HepG2 (cell line): ENCODE results near the gene PCAT6. TPM values are rescaled to one million over a fixed set of nuclear protein-coding genes. Genes with fewer than 3 reads are reported as not detected.

Experiments
- CEBPG ChIP-seq: IDR thresholded peaks from 2 replicates; pipeline ENCODE4 v1.6.1; 2016
- FOXA1 ChIP-seq, 2 experiments: fragments of 450-650 bp in 1 of 2; sonication (generic) in 1 of 2; formaldehyde crosslinking in 1 of 2; IDR thresholded peaks; 2 replicates each; pipeline versions ENCODE4 v1.4.0 to v1.6.1; 2016 to 2020; ENCODE audit warnings: missing genetic modification reagents in 1 of 2
- HIVEP1 ChIP-seq: sonication (generic); formaldehyde crosslinking; IDR thresholded peaks from 2 replicates; pipeline ENCODE4 v1.4.0; 2020; ENCODE audit warnings: mild to moderate bottlenecking, missing genetic modification reagents
- POLR2AphosphoS5 ChIP-seq: IDR thresholded peaks from 2 replicates; pipeline ENCODE4 v1.6.1; 2012; ENCODE audit warnings: low read depth, low read length
- RXRB ChIP-seq: IDR thresholded peaks from 2 replicates; pipeline ENCODE4 v1.6.1; 2016; ENCODE audit warnings: borderline replicate concordance, missing genetic modification reagents, missing compliant biosample characterization
- ZNF460 ChIP-seq: sonication (generic); formaldehyde crosslinking; IDR thresholded peaks from 2 replicates; pipeline ENCODE4 v1.5.1; 2020; ENCODE audit warnings: missing genetic modification reagents, mild to moderate bottlenecking, borderline replicate concordance
- polyA plus RNA-seq, 8 experiments: library from polyadenylated mRNA; depleted of rRNA in 3 of 8; stranded (reverse) in 7 of 8; unstranded in 1 of 8; fragments of >200 nt; fragmentation: Illumina TruSeq in 4 of 8; extraction: Trizol in 4 of 8; gene quantifications; 2 replicates each; pipeline versions ENCODE4 v1.2.1 to v1.2.3, GENCODE V29; 2011 to 2016; ENCODE audit warnings: low read depth in 4 of 8, missing spikeins in 1 of 8, mixed read lengths in 1 of 8; ENCODE audit not compliant: insufficient read depth in 1 of 8
- total RNA-seq, 5 experiments: library from RNA; depleted of rRNA; stranded (reverse); fragments of >200 nt; fragmentation: Illumina TruSeq; extraction: Trizol; gene quantifications; 2 replicates each; pipeline ENCODE4 v1.2.3, GENCODE V29; 2016; ENCODE audit warnings: low read depth in 1 of 5
- TF ChIP-seq, protein P1 (sequence below): IDR thresholded peaks from 2 replicates; pipeline ENCODE4 v1.6.1; 2012; ENCODE audit warnings: inconsistent platforms
- TF ChIP-seq, protein P2 (sequence below): sonication (generic); formaldehyde crosslinking; IDR thresholded peaks from 2 replicates; pipeline ENCODE4 v1.4.0; 2020; ENCODE audit warnings: missing genetic modification reagents; ENCODE audit errors: not compliant biosample characterization
- TF ChIP-seq, protein P3 (sequence below): sonication (generic); formaldehyde crosslinking; IDR thresholded peaks from 2 replicates; pipeline ENCODE4 v1.8.0; 2022; ENCODE audit warnings: missing genetic modification reagents, mild to moderate bottlenecking, inconsistent platforms, borderline replicate concordance
- TF ChIP-seq, protein P4 (sequence below): sonication (generic); formaldehyde crosslinking; IDR thresholded peaks from 2 replicates; pipeline ENCODE4 v1.5.1; 2020; ENCODE audit warnings: mild to moderate bottlenecking, missing genetic modification reagents, moderate library complexity
- TF ChIP-seq, protein P5 (sequence below): sonication (generic); formaldehyde crosslinking; conservative IDR thresholded peaks from 2 replicates; pipeline ENCODE4 v1.4.0; 2020; ENCODE audit warnings: missing genetic modification reagents
- TF ChIP-seq, protein P6 (sequence below): sonication (generic); formaldehyde crosslinking; IDR thresholded peaks from 2 replicates; pipeline ENCODE4 v1.5.1; 2020; ENCODE audit warnings: missing genetic modification reagents, mild to moderate bottlenecking, borderline replicate concordance
- TF ChIP-seq, protein P7 (sequence below), 2 experiments: sonication (generic) in 1 of 2; formaldehyde crosslinking in 1 of 2; IDR thresholded peaks; 2 replicates each; pipeline versions ENCODE4 v1.4.0 to v1.6.1; 2016 to 2020; ENCODE audit warnings: borderline replicate concordance in 1 of 2, low read depth in 1 of 2, mild to moderate bottlenecking in 1 of 2, missing genetic modification reagents in 1 of 2

PCAT6 gene
- total and polyA plus RNA-seq, 2 of the 13 experiments (the other 11 are each of a cell fraction or from before 2014, with no cell fraction given), result 0.60 to 4.4 TPM

DNA sequence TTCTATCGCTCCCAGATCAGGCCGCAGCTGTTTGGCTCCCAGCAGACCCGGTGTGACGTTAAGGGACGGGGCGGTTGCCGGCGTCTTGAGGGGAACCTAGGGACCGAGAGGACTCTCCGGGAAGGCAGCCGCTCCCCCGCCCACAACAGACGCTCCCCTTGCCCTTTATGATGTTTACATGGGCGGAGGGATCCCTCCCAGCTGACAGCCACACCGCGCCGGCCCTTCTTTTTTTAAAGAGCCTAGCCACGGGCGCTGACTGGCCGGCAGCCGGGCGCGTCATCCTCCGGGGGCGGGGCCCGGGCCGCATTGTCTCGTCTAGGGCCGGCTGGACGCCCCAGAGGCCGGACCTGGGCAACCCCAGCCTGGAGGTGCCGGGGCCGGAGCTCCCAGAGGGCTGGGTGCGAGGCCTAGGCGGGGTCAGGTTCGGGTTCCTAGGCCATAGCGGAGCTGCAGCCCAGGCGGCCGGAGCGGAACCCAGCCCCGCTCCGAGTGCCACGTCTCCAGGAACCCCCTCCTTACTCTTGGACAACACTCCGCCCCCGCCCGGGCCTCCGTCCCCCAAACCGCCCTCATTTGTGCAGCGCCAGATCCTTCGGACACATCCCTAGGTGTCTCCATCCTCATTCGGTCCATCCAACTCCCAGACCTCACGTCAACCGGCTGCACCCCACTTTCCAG, at the start of gene PCAT6 (continued):
- peak; percentile 56; the same call in 1 of the 2 replicates for TF ChIP-seq RXRB (CRISPR knock-in tag)
- no peak for TF ChIP-seq CEBPG (CRISPR knock-in tag)
- TF ChIP-seq, protein P1, sequence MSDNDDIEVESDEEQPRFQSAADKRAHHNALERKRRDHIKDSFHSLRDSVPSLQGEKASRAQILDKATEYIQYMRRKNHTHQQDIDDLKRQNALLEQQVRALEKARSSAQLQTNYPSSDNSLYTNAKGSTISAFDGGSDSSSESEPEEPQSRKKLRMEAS, result peak; percentile 87
- no peak for TF ChIP-seq FOXA1 (IDR thresholded peaks at IDR 0.05)
- peak; percentile 93 for TF ChIP-seq FOXA1 (CRISPR knock-in tag; IDR thresholded peaks at IDR 0.05)
- TF ChIP-seq, protein P2, sequence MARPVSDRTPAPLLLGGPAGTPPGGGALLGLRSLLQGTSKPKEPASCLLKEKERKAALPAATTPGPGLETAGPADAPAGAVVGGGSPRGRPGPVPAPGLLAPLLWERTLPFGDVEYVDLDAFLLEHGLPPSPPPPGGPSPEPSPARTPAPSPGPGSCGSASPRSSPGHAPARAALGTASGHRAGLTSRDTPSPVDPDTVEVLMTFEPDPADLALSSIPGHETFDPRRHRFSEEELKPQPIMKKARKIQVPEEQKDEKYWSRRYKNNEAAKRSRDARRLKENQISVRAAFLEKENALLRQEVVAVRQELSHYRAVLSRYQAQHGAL (CRISPR knock-in tag), result no peak
- no peak for TF ChIP-seq ZNF460
- TF ChIP-seq, protein P3, sequence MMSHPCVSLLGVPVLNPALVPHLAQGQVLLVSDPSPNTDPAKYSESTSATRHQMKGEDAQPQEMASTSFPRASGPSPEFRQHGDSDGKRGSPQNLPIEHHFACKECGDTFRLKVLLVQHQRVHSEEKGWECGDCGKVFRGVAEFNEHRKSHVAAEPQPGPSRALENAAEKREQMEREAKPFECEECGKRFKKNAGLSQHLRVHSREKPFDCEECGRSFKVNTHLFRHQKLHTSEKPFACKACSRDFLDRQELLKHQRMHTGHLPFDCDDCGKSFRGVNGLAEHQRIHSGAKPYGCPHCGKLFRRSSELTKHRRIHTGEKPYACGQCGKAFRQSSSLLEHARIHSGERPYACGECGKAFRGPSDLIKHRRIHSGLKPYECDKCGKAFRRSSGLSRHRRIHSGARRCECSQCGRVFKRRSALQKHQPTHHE (CRISPR knock-in tag), result no peak; the same call in 1 of the 2 replicates
- TF ChIP-seq, protein P4, sequence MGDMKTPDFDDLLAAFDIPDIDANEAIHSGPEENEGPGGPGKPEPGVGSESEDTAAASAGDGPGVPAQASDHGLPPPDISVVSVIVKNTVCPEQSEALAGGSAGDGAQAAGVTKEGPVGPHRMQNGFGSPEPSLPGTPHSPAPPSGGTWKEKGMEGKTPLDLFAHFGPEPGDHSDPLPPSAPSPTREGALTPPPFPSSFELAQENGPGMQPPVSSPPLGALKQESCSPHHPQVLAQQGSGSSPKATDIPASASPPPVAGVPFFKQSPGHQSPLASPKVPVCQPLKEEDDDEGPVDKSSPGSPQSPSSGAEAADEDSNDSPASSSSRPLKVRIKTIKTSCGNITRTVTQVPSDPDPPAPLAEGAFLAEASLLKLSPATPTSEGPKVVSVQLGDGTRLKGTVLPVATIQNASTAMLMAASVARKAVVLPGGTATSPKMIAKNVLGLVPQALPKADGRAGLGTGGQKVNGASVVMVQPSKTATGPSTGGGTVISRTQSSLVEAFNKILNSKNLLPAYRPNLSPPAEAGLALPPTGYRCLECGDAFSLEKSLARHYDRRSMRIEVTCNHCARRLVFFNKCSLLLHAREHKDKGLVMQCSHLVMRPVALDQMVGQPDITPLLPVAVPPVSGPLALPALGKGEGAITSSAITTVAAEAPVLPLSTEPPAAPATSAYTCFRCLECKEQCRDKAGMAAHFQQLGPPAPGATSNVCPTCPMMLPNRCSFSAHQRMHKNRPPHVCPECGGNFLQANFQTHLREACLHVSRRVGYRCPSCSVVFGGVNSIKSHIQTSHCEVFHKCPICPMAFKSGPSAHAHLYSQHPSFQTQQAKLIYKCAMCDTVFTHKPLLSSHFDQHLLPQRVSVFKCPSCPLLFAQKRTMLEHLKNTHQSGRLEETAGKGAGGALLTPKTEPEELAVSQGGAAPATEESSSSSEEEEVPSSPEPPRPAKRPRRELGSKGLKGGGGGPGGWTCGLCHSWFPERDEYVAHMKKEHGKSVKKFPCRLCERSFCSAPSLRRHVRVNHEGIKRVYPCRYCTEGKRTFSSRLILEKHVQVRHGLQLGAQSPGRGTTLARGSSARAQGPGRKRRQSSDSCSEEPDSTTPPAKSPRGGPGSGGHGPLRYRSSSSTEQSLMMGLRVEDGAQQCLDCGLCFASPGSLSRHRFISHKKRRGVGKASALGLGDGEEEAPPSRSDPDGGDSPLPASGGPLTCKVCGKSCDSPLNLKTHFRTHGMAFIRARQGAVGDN (CRISPR knock-in tag), result peak; percentile 80; the same call in 1 of the 2 replicates
- TF ChIP-seq, protein P5, sequence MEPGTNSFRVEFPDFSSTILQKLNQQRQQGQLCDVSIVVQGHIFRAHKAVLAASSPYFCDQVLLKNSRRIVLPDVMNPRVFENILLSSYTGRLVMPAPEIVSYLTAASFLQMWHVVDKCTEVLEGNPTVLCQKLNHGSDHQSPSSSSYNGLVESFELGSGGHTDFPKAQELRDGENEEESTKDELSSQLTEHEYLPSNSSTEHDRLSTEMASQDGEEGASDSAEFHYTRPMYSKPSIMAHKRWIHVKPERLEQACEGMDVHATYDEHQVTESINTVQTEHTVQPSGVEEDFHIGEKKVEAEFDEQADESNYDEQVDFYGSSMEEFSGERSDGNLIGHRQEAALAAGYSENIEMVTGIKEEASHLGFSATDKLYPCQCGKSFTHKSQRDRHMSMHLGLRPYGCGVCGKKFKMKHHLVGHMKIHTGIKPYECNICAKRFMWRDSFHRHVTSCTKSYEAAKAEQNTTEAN (CRISPR knock-in tag), result 0 out of 2 replicates have a peak, but pooled peaks have one; percentile 8
- TF ChIP-seq, protein P6, sequence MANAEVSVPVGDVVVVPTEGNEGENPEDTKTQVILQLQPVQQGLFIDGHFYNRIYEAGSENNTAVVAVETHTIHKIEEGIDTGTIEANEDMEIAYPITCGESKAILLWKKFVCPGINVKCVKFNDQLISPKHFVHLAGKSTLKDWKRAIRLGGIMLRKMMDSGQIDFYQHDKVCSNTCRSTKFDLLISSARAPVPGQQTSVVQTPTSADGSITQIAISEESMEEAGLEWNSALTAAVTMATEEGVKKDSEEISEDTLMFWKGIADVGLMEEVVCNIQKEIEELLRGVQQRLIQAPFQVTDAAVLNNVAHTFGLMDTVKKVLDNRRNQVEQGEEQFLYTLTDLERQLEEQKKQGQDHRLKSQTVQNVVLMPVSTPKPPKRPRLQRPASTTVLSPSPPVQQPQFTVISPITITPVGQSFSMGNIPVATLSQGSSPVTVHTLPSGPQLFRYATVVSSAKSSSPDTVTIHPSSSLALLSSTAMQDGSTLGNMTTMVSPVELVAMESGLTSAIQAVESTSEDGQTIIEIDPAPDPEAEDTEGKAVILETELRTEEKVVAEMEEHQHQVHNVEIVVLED (CRISPR knock-in tag), result peak; percentile 91
- TF ChIP-seq, protein P7, sequence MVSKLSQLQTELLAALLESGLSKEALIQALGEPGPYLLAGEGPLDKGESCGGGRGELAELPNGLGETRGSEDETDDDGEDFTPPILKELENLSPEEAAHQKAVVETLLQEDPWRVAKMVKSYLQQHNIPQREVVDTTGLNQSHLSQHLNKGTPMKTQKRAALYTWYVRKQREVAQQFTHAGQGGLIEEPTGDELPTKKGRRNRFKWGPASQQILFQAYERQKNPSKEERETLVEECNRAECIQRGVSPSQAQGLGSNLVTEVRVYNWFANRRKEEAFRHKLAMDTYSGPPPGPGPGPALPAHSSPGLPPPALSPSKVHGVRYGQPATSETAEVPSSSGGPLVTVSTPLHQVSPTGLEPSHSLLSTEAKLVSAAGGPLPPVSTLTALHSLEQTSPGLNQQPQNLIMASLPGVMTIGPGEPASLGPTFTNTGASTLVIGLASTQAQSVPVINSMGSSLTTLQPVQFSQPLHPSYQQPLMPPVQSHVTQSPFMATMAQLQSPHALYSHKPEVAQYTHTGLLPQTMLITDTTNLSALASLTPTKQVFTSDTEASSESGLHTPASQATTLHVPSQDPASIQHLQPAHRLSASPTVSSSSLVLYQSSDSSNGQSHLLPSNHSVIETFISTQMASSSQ (IDR thresholded peaks at IDR 0.05; ENCODE audit: low read depth), result no peak
- TF ChIP-seq, protein P7 (CRISPR knock-in tag; IDR thresholded peaks at IDR 0.05; ENCODE audit: borderline replicate concordance), result 0 out of 2 replicates have a peak, but pooled peaks have one; percentile 40
- peak; percentile 77 for TF ChIP-seq POLR2AphosphoS5
- peak; percentile 76 for TF ChIP-seq HIVEP1 (CRISPR knock-in tag)
